Heart left ventricle (tissue), 13 donors: ENCODE data around the gene OR52A5.

Experiments
- CTCF ChIP-seq, 12 donors: fragments of 200-600 bp; sonication (generic) in 4 of 12; IDR thresholded peaks; one replicate each; pipeline versions ENCODE4 v1.5.0 to v1.8.0; 2018 to 2022; ENCODE audit warnings: antibody characterized with exemption in 12 of 12, mild to moderate bottlenecking in 5 of 12
- POLR2A ChIP-seq, 2 donors: fragments of 450-650 bp; IDR thresholded peaks; one replicate each; pipeline ENCODE4 v1.6.1; 2017; ENCODE audit warnings: antibody characterized with exemption in 2 of 2, mild to moderate bottlenecking in 2 of 2, moderate library complexity in 2 of 2
- donor health status: ischemic (EF 13 %, LVEDD 7.1; RV severe dilation, severe dysfunction).
- donor health status: DM: no; HTN: yes; CAD: no.
- donor health status: DM: no; HTN: no; CAD: no.
- donor health status: ischemic (EF 25% LVEDD 6.9; RV normal size, moderate dysfunction).
- donor health status: ischemic (EF 25% LVEDD 5.7; RV mildly dilated, moderate dysfunction).
- donor health status: ischemic (EF 35%, LVEDD 5.7; RV mildly dilated, moderate dysfunction).
- donor health status: nonischemic (EF 11% LVEDD 7.7; RV severe dilation, severe dysfunction).
- donor health status: DM: yes; HTN: yes; CAD: no.
- donor health status: PGD.
- donor health status: ischemic (EF 29% LVEDD 5.4; RV normal size, mild dysfunction).
- donor health status: nonischemic (EF 23%, LVEDD 6.1; RV moderate dilation, normal function).

- TF ChIP-seq CTCF (IDR thresholded peaks at IDR 0.05): no peak
- no peak for TF ChIP-seq POLR2A (IDR thresholded peaks at IDR 0.05)
These were observed 40.1 kb upstream of the OR52A5 start for GRCh38 chr11:5178046-5178837.
